ENCODE data around the gene PKP4. TPM values are rescaled to one million over a fixed set of nuclear protein-coding genes. Genes with fewer than 3 reads are reported as not detected.
A peak's percentile ranks its signal among the peaks of the same experiment; 100 is the strongest.

PKP4 gene
- total RNA-seq, 3 donors from 2014 or later, result 62.1 to 138 (median 121) TPM

DNA sequence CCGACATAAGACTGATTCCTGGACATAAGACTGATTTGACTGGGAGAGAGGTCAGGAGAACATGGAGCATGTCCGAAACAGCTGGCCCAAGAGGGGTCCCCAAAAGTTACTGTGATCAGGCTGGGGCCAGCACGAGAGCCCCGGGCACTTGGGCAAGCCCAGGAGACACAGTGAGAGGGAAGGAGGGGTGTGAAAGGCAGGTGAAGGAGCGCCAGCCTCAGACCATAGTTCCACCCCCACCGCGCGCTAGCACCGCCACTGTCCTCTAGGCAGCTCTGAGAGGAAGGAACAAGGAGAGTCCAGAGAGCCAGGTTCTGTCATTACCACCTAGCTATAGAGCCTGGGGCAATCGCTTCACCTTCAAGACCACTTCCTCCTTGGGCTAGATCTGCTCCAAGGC lies 260.2 kb downstream of the PKP4 start:
- no peaks in the 10 kb centered on the region for H3K36me3 ChIP-seq
- peak overlapping the region; percentile 64 to 92 for H3K27ac ChIP-seq
- peak overlapping the region in 1 of 3 donors; percentile 13 for H3K4me3 ChIP-seq
- no peaks in the 10 kb centered on the region for H3K27me3 ChIP-seq
- H3K9me3 ChIP-seq, result peaks cover 0 to 7% of the 10 kb centered on the region in 2 donors
- no peak for DNase-seq (ENCODE audit: low spot score in 2 of 2)
- intact Hi-C loops (cut with DNase I; ENCODE audit: low total_unique reads), result no loop called here
- TF ChIP-seq POLR2A (IDR thresholded peaks at IDR 0.05) (no peak), POLR2AphosphoS5 (IDR thresholded peaks at IDR 0.05) (no peak)
- TF ChIP-seq, protein P1, sequence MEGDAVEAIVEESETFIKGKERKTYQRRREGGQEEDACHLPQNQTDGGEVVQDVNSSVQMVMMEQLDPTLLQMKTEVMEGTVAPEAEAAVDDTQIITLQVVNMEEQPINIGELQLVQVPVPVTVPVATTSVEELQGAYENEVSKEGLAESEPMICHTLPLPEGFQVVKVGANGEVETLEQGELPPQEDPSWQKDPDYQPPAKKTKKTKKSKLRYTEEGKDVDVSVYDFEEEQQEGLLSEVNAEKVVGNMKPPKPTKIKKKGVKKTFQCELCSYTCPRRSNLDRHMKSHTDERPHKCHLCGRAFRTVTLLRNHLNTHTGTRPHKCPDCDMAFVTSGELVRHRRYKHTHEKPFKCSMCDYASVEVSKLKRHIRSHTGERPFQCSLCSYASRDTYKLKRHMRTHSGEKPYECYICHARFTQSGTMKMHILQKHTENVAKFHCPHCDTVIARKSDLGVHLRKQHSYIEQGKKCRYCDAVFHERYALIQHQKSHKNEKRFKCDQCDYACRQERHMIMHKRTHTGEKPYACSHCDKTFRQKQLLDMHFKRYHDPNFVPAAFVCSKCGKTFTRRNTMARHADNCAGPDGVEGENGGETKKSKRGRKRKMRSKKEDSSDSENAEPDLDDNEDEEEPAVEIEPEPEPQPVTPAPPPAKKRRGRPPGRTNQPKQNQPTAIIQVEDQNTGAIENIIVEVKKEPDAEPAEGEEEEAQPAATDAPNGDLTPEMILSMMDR (IDR thresholded peaks at IDR 0.05), result no peak
- peaks cover 0 to 6% of the 10 kb centered on the region in 2 donors for H3K4me1 ChIP-seq

DNA sequence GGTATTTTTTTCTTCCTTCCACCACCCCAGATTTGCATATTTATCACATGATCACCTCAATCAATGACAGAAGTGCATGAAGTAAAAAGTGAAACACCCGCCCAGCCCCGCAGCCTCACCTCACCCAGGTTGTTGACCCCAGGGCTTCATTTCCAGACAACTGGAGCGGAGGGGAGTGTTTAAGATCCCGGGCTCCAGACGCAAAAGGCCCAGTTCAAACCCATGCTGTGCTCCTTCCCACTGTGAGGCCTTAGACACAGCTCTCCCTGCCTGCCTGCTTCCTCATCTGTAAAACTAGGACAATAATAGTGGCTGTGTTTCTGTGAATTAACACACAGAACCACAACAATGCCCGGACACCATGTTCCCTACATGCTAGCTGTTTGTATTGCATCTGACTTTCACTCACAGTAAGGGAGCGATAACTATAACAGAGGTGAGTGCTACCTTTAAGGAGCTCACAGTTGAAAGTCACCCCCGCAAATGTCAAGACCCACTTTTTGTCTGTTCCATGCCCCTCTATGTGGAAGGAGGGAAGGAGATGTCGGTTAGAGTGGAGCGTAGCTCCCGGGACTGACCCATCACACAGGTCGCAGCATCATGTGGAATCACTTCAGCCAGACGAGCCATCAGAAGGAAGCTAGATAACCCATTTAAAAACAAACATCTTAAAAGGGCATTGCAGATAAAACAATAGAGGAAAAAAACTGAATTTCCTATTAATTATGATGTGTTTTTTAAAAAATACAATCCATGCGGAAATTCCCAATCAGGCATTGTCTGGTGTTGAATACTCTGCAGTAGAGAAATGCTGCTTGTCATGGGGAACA lies 260.8 kb downstream of the PKP4 start:
- H3K36me3 ChIP-seq, result no peaks in the 10 kb centered on the region
- peaks cover 3 to 6% of the 10 kb centered on the region in 2 donors for H3K4me1 ChIP-seq
- H3K27me3 ChIP-seq, result no peaks in the 10 kb centered on the region
- no peak for DNase-seq (ENCODE audit: low spot score in 2 of 2)
- peaks cover 0 to 7% of the 10 kb centered on the region in 2 donors for H3K9me3 ChIP-seq
- no peak overlapping the region for H3K4me3 ChIP-seq
- TF ChIP-seq POLR2AphosphoS5 (IDR thresholded peaks at IDR 0.05) (no peak), POLR2A (IDR thresholded peaks at IDR 0.05) (no peak)
- TF ChIP-seq, protein P1 (IDR thresholded peaks at IDR 0.05), result no peak
- intact Hi-C loops (cut with DNase I; ENCODE audit: low total_unique reads), result no loop called here
- H3K27ac ChIP-seq, result peak overlapping the region; percentile 64 to 92

DNA sequence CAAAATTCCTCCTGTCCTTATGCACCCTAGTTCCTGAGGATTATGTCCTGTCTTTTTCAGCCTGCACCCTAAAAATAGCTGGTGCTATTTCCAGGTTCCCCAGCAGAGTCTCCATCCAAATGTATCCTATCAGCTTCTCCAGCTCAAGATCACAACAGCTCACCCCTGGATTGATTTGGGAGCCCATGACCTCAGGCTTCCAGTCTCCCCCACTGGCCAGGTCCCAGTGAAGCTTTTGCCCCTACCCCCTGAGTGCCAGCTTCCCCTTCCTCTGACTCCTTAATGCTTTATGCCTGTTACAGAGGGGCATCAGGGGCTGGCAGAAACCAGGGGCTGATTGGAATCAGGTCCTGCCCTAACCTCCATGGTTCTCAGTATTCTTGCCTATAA lies 261.4 kb downstream of the PKP4 start:
- H3K4me3 ChIP-seq, result no peak overlapping the region
- intact Hi-C loops (cut with DNase I; ENCODE audit: low total_unique reads), result no loop called here
- H3K36me3 ChIP-seq, result no peaks in the 10 kb centered on the region
- H3K4me1 ChIP-seq, result peaks cover 9% of the 10 kb centered on the region in 2 donors
- no peak overlapping the region for H3K27ac ChIP-seq
- H3K27me3 ChIP-seq, result no peaks in the 10 kb centered on the region
- DNase-seq (ENCODE audit: low spot score in 2 of 2), result no peak
- peaks cover 0 to 2% of the 10 kb centered on the region in 2 donors for H3K9me3 ChIP-seq
- TF ChIP-seq POLR2A (IDR thresholded peaks at IDR 0.05), result no peak
- TF ChIP-seq POLR2AphosphoS5 (IDR thresholded peaks at IDR 0.05), result no peak
- TF ChIP-seq, protein P1 (IDR thresholded peaks at IDR 0.05), result no peak

DNA sequence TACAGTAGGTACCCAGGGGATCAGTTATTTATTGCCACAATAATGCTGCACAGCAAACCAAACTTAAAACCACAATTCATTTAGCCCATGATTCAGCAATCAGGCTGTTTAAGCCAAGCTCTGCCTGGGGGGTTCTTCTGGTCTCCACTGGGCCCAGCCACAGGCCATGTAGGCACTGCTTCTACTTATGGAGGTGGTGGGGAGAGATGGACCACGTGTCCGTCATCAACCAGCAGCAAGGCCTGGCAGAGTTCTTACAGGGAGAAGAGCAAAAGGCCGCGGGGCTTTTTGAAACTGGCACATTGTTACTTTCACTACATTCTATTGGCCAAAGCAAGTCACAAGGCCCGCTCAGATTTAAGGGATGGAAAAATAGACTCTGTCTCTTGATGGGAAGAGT lies 262.1 kb downstream of the PKP4 start:
- H3K27me3 ChIP-seq, result no peaks in the 10 kb centered on the region
- TF ChIP-seq POLR2A (IDR thresholded peaks at IDR 0.05), result no peak
- TF ChIP-seq, protein P1 (IDR thresholded peaks at IDR 0.05), result no peak
- no peak overlapping the region for H3K27ac ChIP-seq
- H3K9me3 ChIP-seq, result no peaks in the 10 kb centered on the region
- intact Hi-C loops (cut with DNase I; ENCODE audit: low total_unique reads), result no loop called here
- H3K4me1 ChIP-seq, result peaks cover 14% of the 10 kb centered on the region in 2 donors
- no peak overlapping the region for H3K4me3 ChIP-seq
- DNase-seq (ENCODE audit: low spot score in 2 of 2), result no peak
- no peaks in the 10 kb centered on the region for H3K36me3 ChIP-seq

DNA sequence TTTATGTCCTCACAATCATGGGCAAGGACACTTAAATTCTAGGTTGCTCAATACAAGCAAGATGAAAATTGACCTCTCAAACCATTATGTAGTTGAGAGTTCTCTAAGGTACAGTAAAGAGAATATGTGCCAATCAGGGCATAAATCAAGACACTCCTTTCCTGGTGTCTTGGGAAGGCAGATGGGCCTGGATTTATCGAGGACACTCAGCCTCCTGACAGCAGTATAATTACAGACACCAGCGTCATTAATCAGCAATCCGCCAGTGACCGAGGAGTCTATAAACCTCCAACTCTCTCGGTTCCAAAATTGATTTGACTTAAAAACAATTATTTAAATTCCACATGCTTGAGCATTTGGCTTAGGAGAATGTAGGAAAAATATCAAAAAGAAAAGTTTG lies 262.7 kb downstream of the PKP4 start:
- intact Hi-C loops (cut with DNase I; ENCODE audit: low total_unique reads), result no loop called here
- Histone ChIP-seq H3K4me1 (peaks cover 14% of the 10 kb centered on the region in 2 donors), H3K9me3 (no peaks in the 10 kb centered on the region), H3K4me3 (no peak overlapping the region), H3K36me3 (no peaks in the 10 kb centered on the region), H3K27ac (no peak overlapping the region), H3K27me3 (no peaks in the 10 kb centered on the region)
- no peak for DNase-seq (ENCODE audit: low spot score in 2 of 2)
- TF ChIP-seq, protein P1 (IDR thresholded peaks at IDR 0.05), result no peak
